ENCODE data around the gene ABCC8.

DNA sequence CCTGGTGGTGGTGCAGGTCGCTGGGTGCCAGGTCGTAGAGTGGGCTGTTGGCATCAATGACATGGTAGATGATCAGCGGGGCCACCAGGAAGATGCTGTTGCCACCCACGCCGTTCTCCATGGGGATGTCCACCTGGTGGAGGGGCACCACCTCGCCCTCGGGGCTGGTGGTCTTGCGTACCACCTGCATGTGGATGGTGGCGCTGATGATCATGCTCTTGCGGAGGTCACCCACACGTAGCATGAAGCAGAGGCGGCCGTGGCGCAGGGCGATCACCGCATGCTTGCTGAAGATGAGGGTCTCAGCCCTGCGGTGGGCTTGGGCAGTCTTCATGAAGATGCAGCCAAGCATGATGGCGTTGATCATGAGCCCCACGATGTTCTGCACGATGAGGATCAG, 89.4 kb downstream of the ABCC8 start:
- TF ChIP-seq POLR2A (IDR thresholded peaks at IDR 0.05; ENCODE audit: low read length) (no peak), GATA1 (IDR thresholded peaks at IDR 0.05; ENCODE audit: low read depth, low read length) (no peak)

All from erythroblast (primary cell).